ENCODE results near the gene CORIN. TPM values are rescaled to one million over a fixed set of nuclear protein-coding genes. Genes with fewer than 3 reads are reported as not detected.

CORIN gene
- total RNA-seq (2014; rRNA removed; shearing (Covaris generic)): not detected in 2 replicates
- 0.40 TPM in 1 of 2 replicates, not detected in the other for polyA plus RNA-seq (2016; fragmentation: Nextera tagmentation; extraction: Ambion mirVana)
- long read RNA-seq: 0 reads

- no peak for TF ChIP-seq EZH2phosphoT487 (IDR thresholded peaks at IDR 0.05; ENCODE audit: unreplicated experiment)
- TF ChIP-seq STAT1 (IDR thresholded peaks at IDR 0.05; ENCODE audit: unreplicated experiment): no peak
- no peak for TF ChIP-seq ZNF114 (CRISPR knock-in tag; IDR thresholded peaks at IDR 0.05)
- TF ChIP-seq NANOG (IDR thresholded peaks at IDR 0.05; ENCODE audit: borderline replicate concordance): no peak
- no peak for TF ChIP-seq EZH2 (IDR thresholded peaks at IDR 0.05; ENCODE audit: low read depth, unreplicated experiment)
- TF ChIP-seq POLR2AphosphoS5 (IDR thresholded peaks at IDR 0.05; ENCODE audit: low read depth): no peak
- no peak for TF ChIP-seq ETS1 (IDR thresholded peaks at IDR 0.05)
- TF ChIP-seq REST (IDR thresholded peaks at IDR 0.05; ENCODE audit: unreplicated experiment): no peak
- Histone ChIP-seq H4K20me1 (replicated peaks; ENCODE audit: insufficient read depth) (peaks cover 12% of the 10 kb centered on the region), H3K79me2 (replicated peaks; ENCODE audit: insufficient read depth) (no peaks in the 10 kb centered on the region), H2AFZ (peak within 1 kb of the TSS; percentile 82), H3K4me3 (peak within 1 kb of the TSS; percentile 79), H3F3A (replicated peaks; ENCODE audit: low read depth) (no peaks in the 10 kb centered on the region), H3K9me2 (ENCODE audit: insufficient read depth) (no peaks in the 10 kb centered on the region), H3K36me3 (ENCODE audit: insufficient read depth) (no peaks in the 10 kb centered on the region), H3K4me1 (ENCODE audit: insufficient read depth) (peaks cover 18% of the 10 kb centered on the region), H3K27ac (ENCODE audit: low read depth) (no peak within 1 kb of the TSS), H3K4me2 (peak within 1 kb of the TSS; percentile 93), H3K27me3 (ENCODE audit: insufficient read depth) (peaks cover 14% of the 10 kb centered on the region; the same call in 1 of the 2 replicates)
- peaks cover 25% of the 10 kb centered on the region for H3K4me1 Mint-ChIP-seq
- DNase-seq (ENCODE audit: low spot score): peak; percentile 2
- peak within 1 kb of the TSS; percentile 79 for H3K4me3 Mint-ChIP-seq
- peaks cover 21% of the 10 kb centered on the region for H3K27me3 Mint-ChIP-seq (ENCODE audit: insufficient read depth, low read depth, poor library complexity)
- peaks cover 6% of the 10 kb centered on the region; the same call in 2 of the 3 replicates for H3K9me3 Mint-ChIP-seq
- no peak within 1 kb of the TSS for H3K27ac Mint-ChIP-seq
- ATAC-seq: no peak
- peaks cover 6% of the 10 kb centered on the region; the same call in 1 of the 3 replicates for H3K36me3 Mint-ChIP-seq (ENCODE audit: low read depth)
Observed at GRCh38 chr4:47837908-47838294, at the start of gene CORIN. Gene CORIN, minus strand, starts transcription at chr4:47838067. Its CDS starts 118 bp downstream, at chr4:47837949.

GRCh38 chr4:47882228-47882627, 44.4 kb upstream of the CORIN start:
- H3K79me2 ChIP-seq (replicated peaks; ENCODE audit: insufficient read depth): no peaks in the 10 kb centered on the region
- H3K9me3 Mint-ChIP-seq: no peaks in the 10 kb centered on the region
- H3K36me3 ChIP-seq (ENCODE audit: insufficient read depth): peaks cover 66% of the 10 kb centered on the region
- H3K4me1 ChIP-seq (ENCODE audit: insufficient read depth): no peaks in the 10 kb centered on the region
- no peaks in the 10 kb centered on the region for H3K4me1 Mint-ChIP-seq
- H4K20me1 ChIP-seq (replicated peaks; ENCODE audit: insufficient read depth): no peaks in the 10 kb centered on the region
- no peak overlapping the region for H3K4me3 Mint-ChIP-seq
- H3K36me3 Mint-ChIP-seq (ENCODE audit: low read depth): peaks cover 70% of the 10 kb centered on the region
- ATAC-seq (no peak), DNase-seq (ENCODE audit: low spot score) (no peak)
- H3K27me3 ChIP-seq (ENCODE audit: insufficient read depth): no peaks in the 10 kb centered on the region
- no peak overlapping the region for H3K27ac Mint-ChIP-seq
- H3K27ac ChIP-seq (ENCODE audit: low read depth): no peak overlapping the region
- H3F3A ChIP-seq (replicated peaks; ENCODE audit: low read depth): no peaks in the 10 kb centered on the region
- no peak overlapping the region for H3K4me3 ChIP-seq
- H3K4me2 ChIP-seq: no peak overlapping the region
- no peak overlapping the region for H2AFZ ChIP-seq
- no peaks in the 10 kb centered on the region for H3K9me2 ChIP-seq (ENCODE audit: insufficient read depth)
- H3K27me3 Mint-ChIP-seq (ENCODE audit: insufficient read depth, low read depth, poor library complexity): no peaks in the 10 kb centered on the region
- TF ChIP-seq ZNF114 (CRISPR knock-in tag; IDR thresholded peaks at IDR 0.05): no peak
- TF ChIP-seq STAT1 (IDR thresholded peaks at IDR 0.05; ENCODE audit: unreplicated experiment): no peak
- no peak for TF ChIP-seq EZH2phosphoT487 (IDR thresholded peaks at IDR 0.05; ENCODE audit: unreplicated experiment)
- TF ChIP-seq ETS1 (IDR thresholded peaks at IDR 0.05): no peak
- TF ChIP-seq CREB1 (CRISPR knock-in tag; IDR thresholded peaks at IDR 0.05; ENCODE audit: low read depth): no peak

Measured in GM23338 (cell line).